ENCODE measurements around the gene TAF11L10.
"Not testable (repeated sequence)": the region's sequence is repeated elsewhere in the genome, so short reads cannot be mapped to it uniquely, and the experiment has no call there.

Gene TAF11L10

GRCh38 chr5:17597728-17598127, at the start of gene TAF11L10:
TSS of gene TAF11L10 (minus strand) at chr5:17597828.
- not testable (repeated sequence) for DNase-seq (ENCODE audit: low read depth); H3K4me3 ChIP-seq (ENCODE audit: low read depth, low read length)

- no peak for DNase-seq (ENCODE audit: low read depth)
- H3K4me3 ChIP-seq (ENCODE audit: low read depth, low read length) = no peak within 1 kb of the TSS
Measured at GRCh38 chr5:17634160-17634559, 36.5 kb upstream of the TAF11L10 start, which contains the start of gene TAF11L14. TSS of gene TAF11L14 (plus strand) at chr5:17634460.

- H3K4me3 ChIP-seq (ENCODE audit: low read depth, low read length); DNase-seq (ENCODE audit: low read depth): not testable (repeated sequence)
Measured at GRCh38 chr5:17631788-17632187, 34.2 kb upstream of the TAF11L10 start, which contains the start of gene TAF11L13. TSS of gene TAF11L13 (plus strand) at chr5:17632088.

- H3K4me3 ChIP-seq (ENCODE audit: low read depth, low read length) = no peak overlapping the region
- DNase-seq (ENCODE audit: low read depth) = no peak
Measured at GRCh38 chr5:17625686-17626085, 28.1 kb upstream of the TAF11L10 start.

- H3K4me3 ChIP-seq (ENCODE audit: low read depth, low read length) = no peak overlapping the region
- no peak for DNase-seq (ENCODE audit: low read depth)
Measured at GRCh38 chr5:17620627-17621026, 23.0 kb upstream of the TAF11L10 start.

GRCh38 chr5:17619354-17619753, 21.7 kb upstream of the TAF11L10 start:
- no peak for DNase-seq (ENCODE audit: low read depth)
- no peak overlapping the region for H3K4me3 ChIP-seq (ENCODE audit: low read depth, low read length)

GRCh38 chr5:17614872-17615605, 17.4 kb upstream of the TAF11L10 start:
- no peak overlapping the region for H3K4me3 ChIP-seq (ENCODE audit: low read depth, low read length)
- DNase-seq (ENCODE audit: low read depth) = no peak

GRCh38 chr5:17610092-17610491, 12.5 kb upstream of the TAF11L10 start, which contains the start of gene TAF11L12:
TSS of gene TAF11L12 (plus strand) at chr5:17610392.
- not testable (repeated sequence) for DNase-seq (ENCODE audit: low read depth); H3K4me3 ChIP-seq (ENCODE audit: low read depth, low read length)

- not testable (repeated sequence) for DNase-seq (ENCODE audit: low read depth)
Measured at GRCh38 chr5:17607461-17607860, 9.8 kb upstream of the TAF11L10 start.

GRCh38 chr5:17604951-17605350, 7.3 kb upstream of the TAF11L10 start:
- no peak overlapping the region for H3K4me3 ChIP-seq (ENCODE audit: low read depth, low read length)

More at GRCh38 chr5:17607461-17607860, 9.8 kb upstream of the TAF11L10 start:
- H3K4me3 ChIP-seq (ENCODE audit: low read depth, low read length) = not testable (repeated sequence)

GRCh38 chr5:17603880-17604279, 6.3 kb upstream of the TAF11L10 start, which contains the start of gene TAF11L11:
TSS of gene TAF11L11 (plus strand) at chr5:17604183.
- H3K4me3 ChIP-seq (ENCODE audit: low read depth, low read length) = not testable (repeated sequence)

More at GRCh38 chr5:17604951-17605350, 7.3 kb upstream of the TAF11L10 start:
- no peak for DNase-seq (ENCODE audit: low read depth)

GRCh38 chr5:17594255-17594654, 3.4 kb downstream of the TAF11L10 start, which contains the start of gene TAF11L9:
TSS of gene TAF11L9 (minus strand) at chr5:17594394.
- not testable (repeated sequence) for DNase-seq (ENCODE audit: low read depth); H3K4me3 ChIP-seq (ENCODE audit: low read depth, low read length)

More at GRCh38 chr5:17603880-17604279, 6.3 kb upstream of the TAF11L10 start, which contains the start of gene TAF11L11:
- not testable (repeated sequence) for DNase-seq (ENCODE audit: low read depth)

GRCh38 chr5:17590860-17591259, 6.8 kb downstream of the TAF11L10 start, which contains the start of gene TAF11L8:
TSS of gene TAF11L8 (minus strand) at chr5:17590960.
- not testable (repeated sequence) for H3K4me3 ChIP-seq (ENCODE audit: low read depth, low read length); DNase-seq (ENCODE audit: low read depth)

GRCh38 chr5:17585658-17586057, 12.0 kb downstream of the TAF11L10 start, which contains the start of gene TAF11L7:
TSS of gene TAF11L7 (minus strand) at chr5:17585758.
- H3K4me3 ChIP-seq (ENCODE audit: low read depth, low read length); DNase-seq (ENCODE audit: low read depth): not testable (repeated sequence)

All from skeletal muscle cell (primary cell).